DMS114 treated with DMSO at 0.1 percent for 48 hours (cell line): ENCODE results near the gene FGR.

ENCODE experiments used
- DNase-seq: peaks from one replicate; lab custom pipeline; 2025; ENCODE audit not compliant: unreplicated experiment; lab: John Stamatoyannopoulos, UW

The FGR gene

DNA sequence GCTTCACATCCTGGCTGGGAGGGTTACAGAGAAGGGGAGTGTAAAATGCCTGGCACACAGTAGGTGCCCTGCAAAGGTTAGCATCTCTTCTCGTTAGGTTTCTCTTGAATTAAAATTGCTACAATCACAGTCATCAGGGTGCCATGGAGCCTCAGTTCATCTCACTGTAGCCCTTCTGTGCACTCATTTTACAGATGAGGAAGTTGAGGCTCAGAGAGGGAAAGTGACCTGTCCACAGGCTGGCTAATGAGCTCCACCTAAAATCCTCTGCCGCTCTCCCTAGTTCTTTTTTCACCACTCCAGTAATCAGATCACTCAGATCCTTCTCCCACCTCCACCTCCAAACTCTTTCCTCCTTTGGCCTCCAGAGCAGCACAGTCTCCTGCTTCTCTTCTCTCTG is 17.6 kb downstream of the FGR start:
- DNase-seq: no peak

DNA sequence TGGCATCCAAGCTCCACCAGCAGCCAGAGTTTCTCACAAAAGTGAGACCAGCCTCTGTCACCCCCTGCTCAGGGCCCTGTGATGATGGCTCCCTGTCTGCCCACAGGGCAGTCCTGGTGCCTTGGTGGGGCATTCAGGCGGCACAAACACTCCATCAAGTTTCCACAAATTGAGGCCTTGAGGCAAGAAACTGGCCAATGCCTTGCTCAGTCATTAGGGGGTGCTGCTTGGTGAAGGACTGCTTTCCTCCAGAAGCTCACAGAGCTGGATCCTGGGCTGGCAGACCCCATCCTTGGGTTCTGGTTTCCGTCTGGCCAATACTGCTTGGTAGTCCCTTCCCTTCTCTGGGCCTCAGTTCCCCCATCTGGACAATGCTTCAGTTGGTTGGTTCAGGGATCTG is 18.5 kb downstream of the FGR start:
- DNase-seq: no peak

DNA sequence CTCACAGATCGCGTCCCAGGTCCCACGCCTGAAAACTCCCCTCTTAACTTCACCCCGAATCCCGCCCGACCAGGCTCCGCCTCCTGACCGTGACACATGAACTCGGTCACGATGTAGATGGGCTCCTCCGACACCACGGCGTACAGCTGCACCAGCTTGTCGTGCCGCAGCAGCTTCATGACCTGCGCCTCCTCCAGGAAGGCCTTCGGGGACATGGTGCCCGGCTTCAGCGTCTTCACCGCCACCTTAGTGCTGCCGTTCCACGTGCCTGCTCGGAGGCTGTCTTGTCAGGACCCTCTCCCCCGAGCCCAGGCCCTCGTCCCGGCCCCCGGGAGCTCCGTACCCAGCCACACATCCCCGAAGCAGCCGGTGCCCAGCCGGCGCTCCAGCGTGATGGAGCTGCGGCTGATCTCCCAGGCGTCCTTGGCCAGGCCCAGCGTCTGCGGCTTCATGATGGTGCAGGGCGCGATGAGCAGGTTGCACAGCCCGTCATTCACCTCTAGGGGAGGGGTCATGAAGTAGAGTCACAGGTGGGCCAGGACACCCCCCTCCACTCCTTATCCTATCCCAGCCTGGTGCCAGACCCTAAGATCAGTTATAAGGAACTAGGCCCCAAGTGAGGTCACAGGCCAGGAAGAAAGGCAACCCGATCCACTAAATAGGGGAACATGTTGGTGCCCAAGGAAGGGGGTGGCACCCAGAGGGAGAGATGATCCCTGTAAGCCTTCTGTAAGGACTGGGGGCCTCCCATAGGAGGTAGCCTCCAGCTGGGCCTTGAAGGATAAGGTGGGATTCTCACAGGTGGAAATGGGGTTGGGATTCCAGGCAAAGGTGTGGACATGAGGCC is 19.4 kb downstream of the FGR start:
- DNase-seq: no peak

GRCh38 chr1:27614625-27615344 is 20.2 kb downstream of the FGR start:
- no peak for DNase-seq

DNA sequence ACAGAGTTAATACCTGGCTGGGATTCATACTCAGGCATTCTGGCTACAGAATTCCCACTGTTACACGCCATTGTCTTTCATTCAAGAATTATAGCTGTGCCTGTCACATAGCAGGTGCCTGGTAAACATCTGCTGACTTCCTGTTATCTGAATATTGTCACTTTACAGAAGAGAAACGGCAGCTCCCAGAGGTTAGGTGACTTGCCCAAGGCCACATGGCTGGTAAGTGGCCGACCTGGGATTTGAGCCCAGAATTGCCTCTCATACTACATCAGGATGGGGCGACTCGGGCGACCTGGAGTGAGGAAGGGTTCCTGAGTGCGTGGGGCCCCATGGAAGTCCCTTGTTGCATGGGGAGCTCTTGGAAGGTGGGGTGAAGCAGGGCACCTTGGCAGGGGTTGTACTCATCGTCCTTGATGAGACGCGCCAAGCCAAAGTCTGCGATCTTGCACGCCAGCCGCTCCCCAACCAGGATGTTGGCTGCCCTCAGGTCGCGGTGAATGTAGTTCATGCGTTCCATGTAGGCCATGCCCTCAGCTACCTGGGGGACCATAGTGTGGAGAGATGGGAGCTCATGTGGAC is 20.9 kb downstream of the FGR start:
- DNase-seq: no peak

DNA sequence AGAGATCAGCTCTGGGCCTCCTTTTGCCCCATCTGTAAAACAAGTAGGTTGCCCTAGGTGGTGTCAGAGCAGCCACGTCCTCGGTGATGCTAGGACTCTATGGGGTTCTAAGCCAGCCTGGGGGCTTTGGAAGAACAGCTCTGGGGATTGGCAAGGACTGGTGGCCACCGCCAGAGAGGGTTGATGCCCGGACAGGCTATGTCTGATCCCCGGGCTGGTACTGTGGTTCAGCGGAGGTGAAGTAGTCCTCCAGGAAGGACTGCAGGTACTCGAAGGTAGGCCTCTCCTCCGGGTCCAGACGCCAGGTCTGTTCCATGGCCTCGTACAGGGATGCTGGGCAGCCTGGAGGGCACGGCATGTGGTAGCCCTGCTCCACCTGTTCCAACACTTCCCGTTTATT is 22.3 kb downstream of the FGR start:
- no peak for DNase-seq

DNA sequence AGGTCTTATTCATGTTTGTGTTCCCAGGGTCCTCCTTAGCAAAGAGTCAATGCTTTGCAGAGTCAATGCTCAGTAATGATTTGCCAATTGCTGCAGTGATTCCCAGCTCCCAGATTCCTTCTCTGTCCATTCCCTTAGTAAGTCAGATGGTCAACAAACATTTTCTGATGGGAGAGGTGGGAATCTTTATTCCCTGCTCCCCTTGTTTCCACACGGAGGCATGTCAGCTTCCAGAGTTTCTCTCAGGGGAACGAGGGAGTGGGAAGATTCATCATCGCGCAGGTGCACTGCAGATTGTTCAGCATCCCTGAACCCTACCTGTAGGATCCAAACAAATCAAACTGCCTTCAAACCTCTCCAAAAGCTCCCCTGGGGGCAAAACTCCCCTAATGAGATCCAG is 23.5 kb downstream of the FGR start:
- no peak for DNase-seq

GRCh38 chr1:27609618-27610240 is 25.3 kb downstream of the FGR start:
- DNase-seq: no peak

DNA sequence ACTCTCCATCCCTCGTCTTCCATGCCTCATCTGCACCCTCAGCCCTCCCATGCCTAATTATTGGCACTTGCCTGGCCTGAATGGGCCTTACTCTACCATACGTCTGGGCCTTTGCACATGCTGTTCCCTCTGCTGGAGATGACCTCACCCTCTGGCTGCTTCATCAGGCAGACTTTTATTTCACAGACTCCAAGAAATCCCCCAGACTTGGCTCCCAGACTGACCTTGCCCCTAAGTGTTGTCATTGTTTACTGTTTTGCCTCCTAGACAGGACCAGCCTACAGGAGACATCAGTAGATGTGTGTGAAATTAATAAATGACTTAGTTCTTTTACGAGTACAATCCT is 25.8 kb downstream of the FGR start:
- no peak for DNase-seq

DNA sequence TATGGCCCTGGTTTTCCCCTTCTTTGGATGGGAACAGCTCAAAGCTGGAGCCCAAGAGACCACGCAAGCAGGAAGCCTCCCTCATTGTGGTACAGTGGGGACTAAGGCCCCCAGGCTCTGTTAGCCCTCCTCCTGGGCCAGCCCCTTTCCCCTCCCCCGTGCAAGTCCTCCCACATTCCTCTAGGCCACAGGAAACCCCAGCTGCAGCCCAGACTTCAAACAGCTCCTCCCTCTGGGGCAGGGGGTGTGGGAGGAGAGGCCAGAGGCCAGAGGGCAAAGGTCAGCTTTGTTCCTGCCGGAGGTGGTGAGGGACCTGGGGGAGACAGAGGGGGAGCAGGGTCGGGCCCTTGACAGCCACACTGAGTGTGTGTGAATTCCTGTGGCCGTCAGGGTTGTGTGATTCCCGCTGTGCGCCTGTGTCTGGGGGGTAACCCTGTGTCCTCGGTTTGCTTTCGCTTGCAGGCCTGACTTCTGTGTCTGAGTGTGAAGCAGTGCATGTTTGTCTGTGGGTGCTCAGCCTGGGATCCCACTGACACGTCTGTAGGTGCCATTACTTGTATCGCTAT is 27.7 kb downstream of the FGR start:
- no peak for DNase-seq

DNA sequence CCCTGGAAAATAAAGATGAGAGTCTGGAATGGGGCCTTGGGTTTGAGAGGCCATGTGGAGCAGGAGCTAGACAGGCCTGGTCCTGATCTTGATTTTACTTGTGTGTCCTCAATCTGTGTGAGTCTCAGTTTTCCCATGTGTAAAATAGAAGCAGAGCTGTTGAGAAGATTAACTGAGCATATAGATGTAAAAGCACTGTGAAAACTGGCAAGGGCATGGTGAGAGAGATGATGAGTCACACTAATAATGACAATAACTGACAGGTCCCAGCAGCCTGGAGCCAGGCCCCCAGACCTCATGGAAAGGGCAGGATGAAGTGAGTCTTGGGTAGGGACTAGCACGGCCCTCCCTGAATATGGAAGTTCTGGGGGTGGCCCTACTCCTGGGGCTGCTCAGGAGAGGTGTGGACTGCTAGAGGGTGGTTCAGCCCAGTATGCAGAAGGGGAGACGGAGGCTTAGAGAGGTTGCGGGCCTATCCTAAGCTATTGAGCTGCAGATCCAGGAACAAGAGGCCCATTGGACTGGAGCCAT is 28.2 kb downstream of the FGR start:
- DNase-seq: no peak

GRCh38 chr1:27605796-27606707 is 28.9 kb downstream of the FGR start:
- DNase-seq: peak; percentile 72

DNA sequence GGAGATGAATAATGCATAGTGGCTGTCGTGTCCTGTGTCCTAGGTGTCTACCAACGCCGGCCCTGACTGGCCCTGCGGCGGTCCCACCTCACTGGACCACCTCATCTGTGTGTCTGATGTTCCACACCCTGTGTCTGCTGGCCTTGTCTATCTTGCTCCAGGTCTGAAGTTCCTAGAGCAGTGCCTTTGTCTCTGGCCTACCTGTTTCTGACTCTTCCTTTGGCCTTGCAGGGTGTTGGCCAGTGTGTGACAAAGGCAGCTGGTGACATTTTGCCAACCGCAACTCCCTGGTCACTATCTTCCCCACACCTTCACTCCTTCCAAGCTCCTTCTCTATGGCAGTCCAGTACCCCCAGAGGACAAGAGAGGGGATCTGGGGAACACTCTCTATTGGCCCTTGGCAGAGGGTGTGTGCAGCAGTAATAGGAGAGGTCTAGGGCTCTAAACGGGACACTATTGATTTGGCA is 29.7 kb downstream of the FGR start:
- DNase-seq: no peak

GRCh38 chr1:27604579-27605299 is 30.2 kb downstream of the FGR start:
- no peak for DNase-seq

- peak; percentile 71 for DNase-seq
Observed at GRCh38 chr1:27603681-27604578, 31.1 kb downstream of the FGR start, which contains the start of gene AHDC1. TSS of gene AHDC1 (minus strand) at chr1:27604144. CDS start at chr1:27552115, 52,029 bp downstream.

DNA sequence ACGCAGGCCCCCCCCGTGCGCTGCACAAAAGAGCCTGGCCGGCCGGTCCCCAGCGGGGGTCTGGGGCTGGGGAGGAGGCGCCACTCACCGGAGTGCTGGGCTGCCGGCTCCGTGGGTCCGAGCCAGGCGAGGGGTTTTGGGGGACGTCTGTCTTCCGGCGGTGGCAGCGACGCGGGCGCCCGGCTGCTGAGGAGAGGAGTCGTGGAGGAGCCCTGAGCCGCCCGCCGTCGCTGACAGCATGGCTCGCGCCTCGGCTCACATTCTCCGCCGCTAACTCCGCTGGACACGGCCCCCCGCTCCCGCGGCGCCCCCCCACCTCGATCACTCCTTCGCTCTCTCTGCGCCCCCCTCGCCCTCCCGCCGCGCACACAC is 31.7 kb downstream of the FGR start:
- no peak for DNase-seq

DNA sequence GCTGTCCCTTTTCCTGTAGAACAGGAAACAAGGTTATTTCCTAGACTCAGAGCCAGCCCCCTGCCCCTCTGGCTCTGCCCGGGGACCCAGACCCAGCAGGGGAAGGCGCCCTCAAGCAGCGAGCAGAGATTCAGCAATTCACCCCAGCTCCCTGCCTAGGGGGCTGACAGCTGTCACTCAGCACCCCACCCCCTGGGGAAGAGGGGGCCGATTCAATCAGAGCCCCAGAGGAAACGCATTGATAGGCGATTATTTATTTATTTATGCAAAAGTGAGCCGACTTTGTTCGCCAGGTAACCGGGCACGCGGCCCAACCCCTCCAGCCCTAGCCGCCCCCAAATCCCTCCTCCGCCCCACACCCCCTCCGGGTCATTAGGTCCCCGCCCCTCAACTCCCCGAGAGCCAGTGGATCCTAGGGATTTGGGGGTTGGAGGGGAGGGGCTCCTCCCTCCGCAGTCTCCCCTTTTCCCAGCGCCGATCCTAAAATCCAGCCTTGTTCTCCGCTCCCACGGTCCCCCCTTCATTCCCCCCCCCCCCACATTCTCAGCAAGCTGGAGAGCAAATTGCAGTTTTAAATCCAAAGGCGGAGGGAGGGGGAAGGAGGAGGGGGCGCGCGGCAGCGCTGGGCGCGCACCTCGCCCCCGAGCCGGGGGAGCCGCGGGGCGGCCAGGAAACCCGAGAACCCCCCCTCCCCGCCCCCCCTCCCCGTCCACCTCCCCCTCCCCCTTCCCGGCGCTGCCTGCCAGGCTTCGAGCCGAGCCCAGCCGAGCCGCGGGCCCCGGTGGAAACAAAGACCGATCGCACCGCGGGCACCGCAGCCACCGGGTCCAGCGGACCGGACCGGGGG is 32.3 kb downstream of the FGR start:
- DNase-seq: no peak
